LNCAP (cell line): ENCODE results near the gene C4orf54.

ENCODE experiments used
- CTCF ChIP-seq: fragments of 450-650 bp; IDR thresholded peaks from 2 replicates; pipeline ENCODE4 v1.5.1; 2017; ENCODE audit warnings: mild to moderate bottlenecking

The C4orf54 gene

GRCh38 chr4:99651811-99652485, 5.7 kb downstream of the C4orf54 start:
- TF ChIP-seq CTCF = no peak

- TF ChIP-seq CTCF = no peak
Observed at GRCh38 chr4:99651016-99651769, 6.4 kb downstream of the C4orf54 start.

- TF ChIP-seq CTCF = no peak
Observed at GRCh38 chr4:99649778-99650177, 7.8 kb downstream of the C4orf54 start.

- TF ChIP-seq CTCF = no peak
Observed at GRCh38 chr4:99649208-99649607, 8.4 kb downstream of the C4orf54 start.

- TF ChIP-seq CTCF = no peak
Observed at GRCh38 chr4:99648321-99648720, 9.3 kb downstream of the C4orf54 start.

- TF ChIP-seq CTCF = no peak
Observed at GRCh38 chr4:99647071-99647470, 10.6 kb downstream of the C4orf54 start.

- TF ChIP-seq CTCF = no peak
Observed at GRCh38 chr4:99645638-99646037, 12.0 kb downstream of the C4orf54 start.
